Mesendoderm (in vitro differentiated cells): ENCODE data around the gene CLCA1. TPM values are rescaled to one million over a fixed set of nuclear protein-coding genes. Genes with fewer than 3 reads are reported as not detected.
A peak's percentile ranks its signal among the peaks of the same experiment; 100 is the strongest.

Experiments
- DNase-seq: peaks from one replicate; pipeline ENCODE4 v3.0.0; 2013
- H2AK5ac ChIP-seq: 2 replicates; pipeline ENCODE4 v1.6.1; 2013; ENCODE audit warnings: low read length, inconsistent platforms
- H2BK120ac ChIP-seq: 2 replicates; pipeline ENCODE4 v1.6.1; 2013; ENCODE audit warnings: low read depth, mild to moderate bottlenecking, low read length, moderate library complexity, mixed read lengths
- H2BK15ac ChIP-seq: replicated peaks from 2 replicates; pipeline ENCODE4 v1.6.1; 2013; ENCODE audit warnings: low read depth, mild to moderate bottlenecking, moderate library complexity
- H2BK5ac ChIP-seq: 2 replicates; pipeline ENCODE4 v1.6.1; 2013; ENCODE audit warnings: low read length, inconsistent platforms
- H3K18ac ChIP-seq: 2 replicates; pipeline ENCODE4 v1.6.1; 2013; ENCODE audit warnings: mild to moderate bottlenecking, low read length, mixed read lengths
- H3K23ac ChIP-seq: one replicate; pipeline ENCODE4 v1.6.1; 2013; ENCODE audit warnings: low read length
- H3K27ac ChIP-seq: 2 replicates; pipeline ENCODE4 v1.5.1; 2013; ENCODE audit warnings: low read depth, mild to moderate bottlenecking, inconsistent platforms, low read length, moderate library complexity
- H3K27me3 ChIP-seq: 2 replicates; pipeline ENCODE4 v1.6.1; 2013; ENCODE audit warnings: low read length, control low read depth, mild to moderate bottlenecking, inconsistent platforms; ENCODE audit not compliant: insufficient read depth, poor library complexity
- H3K36me3 ChIP-seq: 2 replicates; pipeline ENCODE4 v1.6.1; 2013; ENCODE audit warnings: low read length, inconsistent platforms; ENCODE audit not compliant: control insufficient read depth, insufficient read depth
- H3K4ac ChIP-seq: one replicate; pipeline ENCODE4 v1.6.1; 2013; ENCODE audit warnings: low read depth, mild to moderate bottlenecking, low read length, moderate library complexity
- H3K4me1 ChIP-seq: 2 replicates; pipeline ENCODE4 v1.6.1; 2013; ENCODE audit warnings: low read depth, low read length, inconsistent platforms; ENCODE audit not compliant: control insufficient read depth
- H3K4me2 ChIP-seq: 2 replicates; pipeline ENCODE4 v1.6.1; 2013; ENCODE audit warnings: low read length
- H3K4me3 ChIP-seq: 2 replicates; pipeline ENCODE4 v1.5.1; 2013; ENCODE audit warnings: mild to moderate bottlenecking, low read length
- H3K56ac ChIP-seq: one replicate; pipeline ENCODE4 v1.6.1; 2013; ENCODE audit warnings: low read length
- H3K79me1 ChIP-seq: 2 replicates; pipeline ENCODE4 v1.6.1; 2013; ENCODE audit warnings: low read length, inconsistent platforms
- H3K79me2 ChIP-seq: 2 replicates; pipeline ENCODE4 v1.6.1; 2013; ENCODE audit warnings: mild to moderate bottlenecking, low read length; ENCODE audit not compliant: control insufficient read depth, insufficient read depth
- H3K9ac ChIP-seq: 2 replicates; pipeline ENCODE4 v1.6.1; 2013; ENCODE audit warnings: low read length, inconsistent platforms
- H4K5ac ChIP-seq: one replicate; pipeline ENCODE4 v1.6.1; 2013; ENCODE audit warnings: low read length
- H4K8ac ChIP-seq: one replicate; pipeline ENCODE4 v1.6.1; 2013; ENCODE audit warnings: low read depth, mild to moderate bottlenecking, control low read depth, low read length, moderate library complexity
- WGBS: extraction: QIAGEN DNeasy Blood & Tissue Kit; methylation state at CpG from one replicate; pipeline ENCODE4 v1.1.7; 2013; ENCODE audit warnings: low lambda C conversion rate, missing lambda C conversion rate; ENCODE audit not compliant: insufficient coverage; ENCODE audit errors: extremely low coverage; 5-methylcytosine and 5-hydroxymethylcytosine counted together
- polyA plus RNA-seq, 2 experiments: library from polyadenylated mRNA; stranded (reverse); fragments of 200-250 nt; gene quantifications; one replicate each; pipeline ENCODE4 v1.2.3, GENCODE V29; 2013

CLCA1 gene, protein sequence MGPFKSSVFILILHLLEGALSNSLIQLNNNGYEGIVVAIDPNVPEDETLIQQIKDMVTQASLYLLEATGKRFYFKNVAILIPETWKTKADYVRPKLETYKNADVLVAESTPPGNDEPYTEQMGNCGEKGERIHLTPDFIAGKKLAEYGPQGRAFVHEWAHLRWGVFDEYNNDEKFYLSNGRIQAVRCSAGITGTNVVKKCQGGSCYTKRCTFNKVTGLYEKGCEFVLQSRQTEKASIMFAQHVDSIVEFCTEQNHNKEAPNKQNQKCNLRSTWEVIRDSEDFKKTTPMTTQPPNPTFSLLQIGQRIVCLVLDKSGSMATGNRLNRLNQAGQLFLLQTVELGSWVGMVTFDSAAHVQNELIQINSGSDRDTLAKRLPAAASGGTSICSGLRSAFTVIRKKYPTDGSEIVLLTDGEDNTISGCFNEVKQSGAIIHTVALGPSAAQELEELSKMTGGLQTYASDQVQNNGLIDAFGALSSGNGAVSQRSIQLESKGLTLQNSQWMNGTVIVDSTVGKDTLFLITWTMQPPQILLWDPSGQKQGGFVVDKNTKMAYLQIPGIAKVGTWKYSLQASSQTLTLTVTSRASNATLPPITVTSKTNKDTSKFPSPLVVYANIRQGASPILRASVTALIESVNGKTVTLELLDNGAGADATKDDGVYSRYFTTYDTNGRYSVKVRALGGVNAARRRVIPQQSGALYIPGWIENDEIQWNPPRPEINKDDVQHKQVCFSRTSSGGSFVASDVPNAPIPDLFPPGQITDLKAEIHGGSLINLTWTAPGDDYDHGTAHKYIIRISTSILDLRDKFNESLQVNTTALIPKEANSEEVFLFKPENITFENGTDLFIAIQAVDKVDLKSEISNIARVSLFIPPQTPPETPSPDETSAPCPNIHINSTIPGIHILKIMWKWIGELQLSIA
- polyA plus RNA-seq (2013, experiment 1 of 2), result not detected
- polyA plus RNA-seq (2013, experiment 2 of 2), result not detected

GRCh38 chr1:86468501-86468977, at the start of gene CLCA1:
Gene CLCA1 (plus strand): TSS chr1:86468927. CDS start chr1:86468972, 45 bp downstream.
- no peak within 1 kb of the TSS for H2BK5ac ChIP-seq
- DNase-seq, result no peak
- WGBS, result no CpG with 5 or more reads among the region's 7 CpGs

GRCh38 chr1:86419277-86419903, 49.3 kb upstream of the CLCA1 start:
- Histone ChIP-seq H3K36me3 (no peaks in the 10 kb centered on the region), H3K4ac (no peak overlapping the region), H2BK15ac (no peak overlapping the region), H3K79me1 (no peaks in the 10 kb centered on the region), H3K79me2 (no peaks in the 10 kb centered on the region), H3K9ac (no peak overlapping the region), H4K5ac (no peak overlapping the region), H3K18ac (no peak overlapping the region), H3K27ac (no peak overlapping the region), H2BK120ac (no peak overlapping the region), H2AK5ac (no peak overlapping the region), H3K27me3 (no peaks in the 10 kb centered on the region), H3K4me2 (no peak overlapping the region), H2BK5ac (no peak overlapping the region), H3K4me3 (no peak overlapping the region), H3K23ac (no peak overlapping the region), H3K4me1 (no peaks in the 10 kb centered on the region), H3K56ac (no peak overlapping the region), H4K8ac (no peak overlapping the region)
- peak; percentile 14 for DNase-seq
- no CpG with 5 or more reads among the region's 4 CpGs for WGBS

More at GRCh38 chr1:86468501-86468977, at the start of gene CLCA1:
- Histone ChIP-seq H3K36me3 (no peaks in the 10 kb centered on the region), H3K4me2 (no peak within 1 kb of the TSS), H3K18ac (no peak within 1 kb of the TSS), H2AK5ac (no peak within 1 kb of the TSS), H3K79me2 (no peaks in the 10 kb centered on the region), H3K9ac (no peak within 1 kb of the TSS), H2BK15ac (no peak within 1 kb of the TSS), H3K79me1 (no peaks in the 10 kb centered on the region), H3K27me3 (no peaks in the 10 kb centered on the region), H2BK120ac (no peak within 1 kb of the TSS), H3K23ac (no peak within 1 kb of the TSS), H4K8ac (peak within 1 kb of the TSS; percentile 56), H3K56ac (no peak within 1 kb of the TSS), H3K4me1 (no peaks in the 10 kb centered on the region), H3K4ac (no peak within 1 kb of the TSS), H3K27ac (no peak within 1 kb of the TSS), H4K5ac (no peak within 1 kb of the TSS), H3K4me3 (no peak within 1 kb of the TSS)

DNA sequence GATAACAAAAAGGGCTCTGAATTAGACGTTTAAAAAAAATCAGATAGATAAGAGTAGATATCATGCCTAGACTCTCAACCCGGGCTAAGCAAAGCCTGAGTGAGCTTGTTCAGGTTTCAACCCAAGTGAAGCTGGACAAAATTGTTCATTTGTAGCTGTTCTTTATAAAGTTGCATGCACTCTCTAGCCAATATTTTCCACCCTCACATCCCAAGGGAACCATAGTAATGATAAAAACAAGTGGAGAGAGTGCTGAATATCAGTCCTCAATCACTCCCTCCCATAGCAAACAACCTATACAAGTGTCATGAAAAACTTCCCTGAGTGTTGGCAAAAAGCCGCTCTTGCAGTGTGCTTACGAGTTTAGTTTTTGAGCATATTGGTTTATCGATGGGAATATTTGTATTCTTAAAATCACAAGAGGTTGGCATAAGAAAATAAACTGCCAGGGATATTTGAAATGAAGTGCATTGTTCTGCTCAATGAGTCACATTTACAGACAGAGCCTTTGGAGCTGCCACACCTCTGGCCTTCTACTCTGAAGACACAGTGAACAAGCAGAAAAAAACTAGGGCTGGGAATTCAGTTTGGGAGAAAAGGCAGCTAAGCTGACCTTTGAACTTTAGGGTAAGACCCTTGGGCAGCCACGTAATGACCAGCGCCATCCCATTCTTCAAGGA, 47.0 kb upstream of the CLCA1 start:
- no peak for DNase-seq
- no peak overlapping the region for H4K5ac ChIP-seq
- H3K27me3 ChIP-seq, result no peaks in the 10 kb centered on the region
- H2BK15ac ChIP-seq, result no peak overlapping the region
- H3K18ac ChIP-seq, result no peak overlapping the region
- no peak overlapping the region for H3K27ac ChIP-seq
- H2BK5ac ChIP-seq, result no peak overlapping the region
- no CpG with 5 or more reads among the region's 7 CpGs for WGBS
- no peaks in the 10 kb centered on the region for H3K79me2 ChIP-seq
- H3K9ac ChIP-seq, result no peak overlapping the region
- no peak overlapping the region for H3K4ac ChIP-seq
- no peaks in the 10 kb centered on the region for H3K36me3 ChIP-seq
- no peak overlapping the region for H3K4me3 ChIP-seq
- no peaks in the 10 kb centered on the region for H3K79me1 ChIP-seq
- H3K56ac ChIP-seq, result no peak overlapping the region
- no peak overlapping the region for H3K4me2 ChIP-seq
- H3K23ac ChIP-seq, result no peak overlapping the region
- no peak overlapping the region for H4K8ac ChIP-seq
- H3K4me1 ChIP-seq, result no peaks in the 10 kb centered on the region
- no peak overlapping the region for H2BK120ac ChIP-seq
- H2AK5ac ChIP-seq, result no peak overlapping the region

DNA sequence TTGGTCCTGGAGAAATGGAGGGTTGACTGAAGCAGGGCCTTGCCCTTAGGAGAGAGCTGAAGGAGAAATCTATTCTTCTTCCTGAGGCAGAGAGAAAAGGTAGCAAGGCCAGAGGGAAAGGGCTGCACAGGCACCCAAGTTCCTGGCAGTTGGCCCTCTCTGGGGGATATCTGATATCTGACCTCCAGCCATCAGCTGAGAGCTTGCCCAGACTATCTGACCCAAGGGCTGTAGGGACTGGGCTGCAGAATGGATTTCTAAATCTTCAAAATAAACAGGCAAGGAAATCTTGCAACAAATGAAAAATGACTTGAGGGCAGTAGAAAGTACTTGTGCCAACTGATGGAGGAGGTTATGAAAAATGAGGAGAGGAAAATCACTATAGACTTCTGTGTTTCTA, 45.3 kb upstream of the CLCA1 start:
- H2BK5ac ChIP-seq, result no peak overlapping the region
- H3K4ac ChIP-seq, result no peak overlapping the region
- H3K56ac ChIP-seq, result no peak overlapping the region
- H3K18ac ChIP-seq, result no peak overlapping the region
- no peak overlapping the region for H3K27ac ChIP-seq
- H3K4me3 ChIP-seq, result no peak overlapping the region
- H4K5ac ChIP-seq, result no peak overlapping the region
- H3K4me1 ChIP-seq, result no peaks in the 10 kb centered on the region
- no peaks in the 10 kb centered on the region for H3K36me3 ChIP-seq
- H2BK15ac ChIP-seq, result no peak overlapping the region
- H3K79me2 ChIP-seq, result no peaks in the 10 kb centered on the region
- H3K27me3 ChIP-seq, result no peaks in the 10 kb centered on the region
- no peak overlapping the region for H4K8ac ChIP-seq
- no peaks in the 10 kb centered on the region for H3K79me1 ChIP-seq
- DNase-seq, result no peak
- H3K4me2 ChIP-seq, result no peak overlapping the region
- no peak overlapping the region for H2BK120ac ChIP-seq
- no peak overlapping the region for H3K9ac ChIP-seq
- H3K23ac ChIP-seq, result no peak overlapping the region
- no peak overlapping the region for H2AK5ac ChIP-seq

DNA sequence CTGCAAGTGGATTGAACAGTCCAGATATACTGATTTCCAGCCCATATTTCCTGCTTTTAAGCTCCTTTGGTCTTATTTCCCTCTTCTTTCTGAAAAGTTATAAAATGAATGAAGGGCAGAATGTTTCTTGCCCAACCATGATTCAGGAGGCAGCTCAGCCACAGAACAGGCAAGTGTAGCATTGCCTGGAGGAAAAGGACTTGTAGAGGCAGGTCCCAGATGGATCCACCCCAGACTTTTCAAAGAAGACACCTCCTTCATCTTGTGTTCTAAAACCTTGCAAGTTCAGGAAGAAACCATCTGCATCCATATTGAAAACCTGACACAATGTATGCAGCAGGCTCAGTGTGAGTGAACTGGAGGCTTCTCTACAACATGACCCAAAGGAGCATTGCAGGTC, 44.9 kb upstream of the CLCA1 start, which contains the start of gene CLCA2:
Gene CLCA2, plus strand, starts transcription at position 299 of the 400 bp plus-strand sequence. Its CDS starts 77 bp downstream, at position 376.
- no peak within 1 kb of the TSS for H3K18ac ChIP-seq
- DNase-seq, result no peak
- no peak within 1 kb of the TSS for H2BK15ac ChIP-seq
- no peak within 1 kb of the TSS for H3K27ac ChIP-seq
- H3K4me1 ChIP-seq, result no peaks in the 10 kb centered on the region
- no peak within 1 kb of the TSS for H4K5ac ChIP-seq
- H2BK5ac ChIP-seq, result no peak within 1 kb of the TSS
- H3K79me2 ChIP-seq, result no peaks in the 10 kb centered on the region
- no peak within 1 kb of the TSS for H3K4me2 ChIP-seq
- H2AK5ac ChIP-seq, result no peak within 1 kb of the TSS
- H3K4me3 ChIP-seq, result no peak within 1 kb of the TSS
- no peaks in the 10 kb centered on the region for H3K36me3 ChIP-seq
- H3K23ac ChIP-seq, result no peak within 1 kb of the TSS
- H4K8ac ChIP-seq, result no peak within 1 kb of the TSS
- no peaks in the 10 kb centered on the region for H3K27me3 ChIP-seq
- H3K56ac ChIP-seq, result no peak within 1 kb of the TSS
- H2BK120ac ChIP-seq, result no peak within 1 kb of the TSS
- no peak within 1 kb of the TSS for H3K9ac ChIP-seq
- H3K79me1 ChIP-seq, result no peaks in the 10 kb centered on the region
- no peak within 1 kb of the TSS for H3K4ac ChIP-seq
